Transverse colon (tissue), 4 donors: ENCODE results near the gene MCIDAS. TPM values are rescaled to one million over a fixed set of nuclear protein-coding genes. Genes with fewer than 3 reads are reported as not detected.

Experiments used
- DNase-seq: peaks from one replicate; pipeline ENCODE4 v3.0.0-alpha.2; 2019
- H3K27ac ChIP-seq, 4 donors: fragments of 200-600 bp; sonication (generic); 2 replicates each; pipeline ENCODE4 v1.5.1; 2016 to 2018; ENCODE audit warnings: inconsistent platforms in 4 of 4
- H3K27me3 ChIP-seq: fragments of 200-600 bp; sonication (generic); 2 replicates; pipeline ENCODE4 v1.5.1; 2017; ENCODE audit warnings: inconsistent platforms
- H3K36me3 ChIP-seq, 4 donors: fragments of 200-600 bp; sonication (generic); 2 replicates each; pipeline ENCODE4 v1.5.1; 2017 to 2019; ENCODE audit warnings: inconsistent platforms in 4 of 4
- H3K4me1 ChIP-seq, 4 donors: fragments of 200-600 bp; sonication (generic); 2 replicates each; pipeline ENCODE4 v1.5.1; 2017 to 2020; ENCODE audit warnings: inconsistent platforms in 4 of 4
- H3K4me3 ChIP-seq, 4 donors: fragments of 200-600 bp; sonication (generic); 1 replicate in 1 of 4; 2 replicates in 3 of 4; pipeline versions ENCODE4 v1.5.1 to v1.6.1; 2017 to 2019; ENCODE audit warnings: inconsistent platforms in 4 of 4
- H3K9me3 ChIP-seq, 2 donors: fragments of 200-600 bp; sonication (generic); 2 replicates each; pipeline ENCODE4 v1.5.1; 2017 to 2019; ENCODE audit warnings: inconsistent platforms in 2 of 2
- EP300 ChIP-seq: sonication (generic); formaldehyde crosslinking; IDR thresholded peaks from one replicate; pipeline ENCODE4 v1.6.1; 2017; ENCODE audit warnings: antibody characterized with exemption, low read depth
- POLR2A ChIP-seq: fragments of 450-650 bp; IDR thresholded peaks from one replicate; pipeline ENCODE4 v1.6.1; 2016; ENCODE audit warnings: antibody characterized with exemption, mild to moderate bottlenecking, moderate library complexity
- POLR2AphosphoS5 ChIP-seq, 3 donors: sonication (generic); formaldehyde crosslinking; IDR thresholded peaks; one replicate each; pipeline ENCODE4 v1.6.1; 2016; ENCODE audit warnings: antibody characterized with exemption in 3 of 3
- WGBS, 2 donors: methylation state at CpG; one replicate each; pipeline ENCODE4 v1.1.5; 2018; ENCODE audit warnings: low coverage in 1 of 2; 5-methylcytosine and 5-hydroxymethylcytosine counted together
- in situ Hi-C, 4 donors: fragments of 200-750 bp; cut with MboI; loops; one replicate each; pipeline versions ENCODE4 v1.15.0 to v1.15.1; 2017; ENCODE audit warnings: low sequenced_read_pairs in 3 of 4, low pct_ligation_motif_present in 1 of 4, low pct_unique_long_range_greater_than_20kb in 1 of 4
- intact Hi-C: fragments of 100-400 bp; cut with DNase I; formaldehyde crosslinking; loops from one replicate; pipeline ENCODE4 v1.15.1; 2023; ENCODE audit warnings: low total_unique reads
- total RNA-seq, 4 donors: library from RNA; depleted of rRNA; stranded (reverse); fragments of >200 nt; gene quantifications; one replicate each; pipeline ENCODE4 v1.1.0, GENCODE V29; 2016
- TF ChIP-seq, protein P1 (sequence below), 5 experiments: fragments of 200-600 bp in 3 of 5; fragments of 450-650 bp in 2 of 5; sonication (generic) in 3 of 5; IDR thresholded peaks; 1 replicate in 2 of 5; 2 replicates in 3 of 5; pipeline ENCODE4 v1.5.1; 2016 to 2017; ENCODE audit warnings: antibody characterized with exemption in 5 of 5, inconsistent platforms in 3 of 5, mild to moderate bottlenecking in 2 of 5, moderate library complexity in 1 of 5

Gene MCIDAS
- total RNA-seq, result under 1 TPM in 1 of 4 donors, not detected in 3; 0.95 TPM

DNA sequence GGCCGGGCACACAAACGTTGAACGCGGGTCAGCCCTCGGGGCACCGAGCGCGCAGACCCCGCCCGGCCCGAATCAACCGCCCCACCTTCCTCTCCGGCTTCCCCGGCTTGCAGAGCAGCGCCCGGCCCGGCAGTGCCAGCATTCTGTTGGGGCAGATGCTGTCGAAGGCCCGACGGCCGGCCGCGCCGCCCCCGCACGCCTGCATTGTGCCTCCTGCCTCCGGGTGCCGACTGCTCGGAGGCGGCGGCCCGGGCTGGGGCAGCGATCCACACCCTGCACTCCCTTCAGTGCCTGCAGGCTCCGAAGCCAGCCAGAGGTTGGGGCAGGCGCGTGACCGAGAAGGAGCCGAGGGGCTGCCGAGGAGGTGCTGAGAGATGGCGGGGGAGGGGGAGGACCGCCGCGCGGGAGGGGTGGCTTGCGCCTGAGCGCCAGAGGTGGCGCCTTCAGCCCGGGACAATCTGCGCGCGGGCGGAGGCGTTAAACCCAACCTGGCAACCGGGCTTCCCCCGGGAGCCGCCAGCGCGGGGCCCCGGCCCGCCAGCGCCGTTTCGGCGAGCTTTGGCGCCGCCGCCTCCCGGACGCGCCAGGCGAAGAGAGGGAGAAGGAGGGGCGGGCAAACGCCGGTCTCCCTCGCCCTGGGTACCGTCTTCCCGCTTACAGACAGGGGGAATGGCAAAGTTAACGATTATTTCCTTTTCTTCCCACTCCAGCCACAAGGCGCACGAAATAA lies at the start of gene MCIDAS:
Gene MCIDAS (minus strand): TSS at position 382 of the 730 bp plus-strand sequence. CDS start 177 bp downstream, at position 205.
- peak within 1 kb of the TSS; percentile 12 to 50 (median 30) for H3K4me3 ChIP-seq
- peak; percentile 72 for DNase-seq
- peaks cover 100% of the 10 kb centered on the region for H3K27me3 ChIP-seq
- intact Hi-C loops, result loop anchor here (10.0 kb wide), 1 partner anchor 52 kb away; the partner anchor contains the start of gene CDC20B
- peaks cover 17 to 37% (median 33%) of the 10 kb centered on the region in 4 donors for H3K4me1 ChIP-seq
- H3K9me3 ChIP-seq, result no peaks in the 10 kb centered on the region
- H3K36me3 ChIP-seq, result no peaks in the 10 kb centered on the region
- no peak for TF ChIP-seq POLR2A
- TF ChIP-seq, protein P1, sequence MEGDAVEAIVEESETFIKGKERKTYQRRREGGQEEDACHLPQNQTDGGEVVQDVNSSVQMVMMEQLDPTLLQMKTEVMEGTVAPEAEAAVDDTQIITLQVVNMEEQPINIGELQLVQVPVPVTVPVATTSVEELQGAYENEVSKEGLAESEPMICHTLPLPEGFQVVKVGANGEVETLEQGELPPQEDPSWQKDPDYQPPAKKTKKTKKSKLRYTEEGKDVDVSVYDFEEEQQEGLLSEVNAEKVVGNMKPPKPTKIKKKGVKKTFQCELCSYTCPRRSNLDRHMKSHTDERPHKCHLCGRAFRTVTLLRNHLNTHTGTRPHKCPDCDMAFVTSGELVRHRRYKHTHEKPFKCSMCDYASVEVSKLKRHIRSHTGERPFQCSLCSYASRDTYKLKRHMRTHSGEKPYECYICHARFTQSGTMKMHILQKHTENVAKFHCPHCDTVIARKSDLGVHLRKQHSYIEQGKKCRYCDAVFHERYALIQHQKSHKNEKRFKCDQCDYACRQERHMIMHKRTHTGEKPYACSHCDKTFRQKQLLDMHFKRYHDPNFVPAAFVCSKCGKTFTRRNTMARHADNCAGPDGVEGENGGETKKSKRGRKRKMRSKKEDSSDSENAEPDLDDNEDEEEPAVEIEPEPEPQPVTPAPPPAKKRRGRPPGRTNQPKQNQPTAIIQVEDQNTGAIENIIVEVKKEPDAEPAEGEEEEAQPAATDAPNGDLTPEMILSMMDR (IDR thresholded peaks at IDR 0.05), result peak in 3 of 5 experiments; percentile 21 to 28 (median 25)
- in situ Hi-C loops, result loop anchor here in 1 of 4 donors (10.0 kb wide), 1 partner anchor 52 kb away; the partner anchor contains the start of gene CDC20B
- H3K27ac ChIP-seq, result peak within 1 kb of the TSS in 1 of 4 donors; percentile 48
- WGBS, 2 donors, result 1% methylated on average over 80 of the region's 80 CpGs; no CpG with 5 or more reads in 1 of the 2 donors

DNA sequence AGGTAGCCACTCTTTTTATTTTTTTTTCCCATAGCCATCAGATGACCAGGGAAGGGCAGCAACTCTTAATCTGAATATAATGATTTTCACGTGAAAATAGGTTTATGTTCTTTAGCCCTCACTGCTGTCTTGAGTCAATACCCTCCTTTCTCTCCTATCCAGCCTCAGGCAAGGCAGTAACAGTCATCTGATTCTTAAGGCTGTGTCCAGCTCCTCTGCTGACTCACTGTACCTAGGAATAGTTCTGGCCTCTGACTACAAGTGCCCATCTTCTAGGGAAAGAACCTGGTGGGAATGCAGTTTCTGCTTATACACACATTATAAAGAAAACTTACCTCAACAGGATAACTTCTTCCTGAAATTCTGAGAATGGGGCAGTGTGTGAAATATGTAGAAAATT lies 49.7 kb upstream of the MCIDAS start:
- in situ Hi-C loops, result no loop called here
- H3K36me3 ChIP-seq, result peaks cover 0 to 74% (median 26%) of the 10 kb centered on the region in 4 donors

DNA sequence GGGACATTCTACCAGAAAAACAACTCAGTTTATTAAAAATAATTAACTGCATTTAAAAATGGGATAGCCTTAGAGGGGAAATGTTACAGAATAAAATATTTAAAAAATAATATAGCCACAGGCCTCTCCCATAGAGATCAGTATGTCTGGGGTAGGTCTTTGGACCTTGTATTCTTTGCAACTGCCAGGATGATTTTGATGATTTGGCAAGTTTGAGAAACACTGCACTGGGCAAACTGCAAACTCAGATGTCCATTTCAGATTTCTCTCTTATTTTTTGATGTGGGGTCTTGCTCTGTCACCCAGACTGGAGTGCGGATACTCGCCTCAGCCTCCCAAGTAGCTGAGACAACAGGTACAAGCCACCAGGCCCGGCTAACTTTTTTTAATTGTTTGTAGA lies 31.2 kb upstream of the MCIDAS start:
- DNase-seq, result no peak
- no peak overlapping the region for H3K4me3 ChIP-seq
- H3K4me1 ChIP-seq, result no peaks in the 10 kb centered on the region
- peaks cover 0 to 53% (median 24%) of the 10 kb centered on the region in 4 donors for H3K36me3 ChIP-seq
- in situ Hi-C loops, result no loop called here
- H3K27me3 ChIP-seq, result no peaks in the 10 kb centered on the region
- H3K9me3 ChIP-seq, result no peaks in the 10 kb centered on the region
- TF ChIP-seq, protein P1 (IDR thresholded peaks at IDR 0.05), result no peak
- no peak for TF ChIP-seq POLR2A
- no peak for TF ChIP-seq POLR2AphosphoS5 (IDR thresholded peaks at IDR 0.05)
- TF ChIP-seq EP300, result no peak
- intact Hi-C loops, result no loop called here
- H3K27ac ChIP-seq, result no peak overlapping the region
- WGBS, 2 donors, result 94% methylated on average over 3 of the region's 3 CpGs; no CpG with 5 or more reads in 1 of the 2 donors

More for the DNA sequence above, 49.7 kb upstream of the MCIDAS start:
- Histone ChIP-seq H3K4me3 (no peak overlapping the region), H3K4me1 (no peaks in the 10 kb centered on the region), H3K9me3 (no peaks in the 10 kb centered on the region), H3K27ac (no peak overlapping the region), H3K27me3 (no peaks in the 10 kb centered on the region)
- TF ChIP-seq, protein P1 (IDR thresholded peaks at IDR 0.05), result no peak
- no peak for TF ChIP-seq POLR2A
- no peak for TF ChIP-seq EP300
- TF ChIP-seq POLR2AphosphoS5 (IDR thresholded peaks at IDR 0.05), result no peak
- WGBS, 2 donors, result 82 to 83% methylated on average over 1 of the region's 1 CpG
- no peak for DNase-seq
- intact Hi-C loops, result no loop called here

DNA sequence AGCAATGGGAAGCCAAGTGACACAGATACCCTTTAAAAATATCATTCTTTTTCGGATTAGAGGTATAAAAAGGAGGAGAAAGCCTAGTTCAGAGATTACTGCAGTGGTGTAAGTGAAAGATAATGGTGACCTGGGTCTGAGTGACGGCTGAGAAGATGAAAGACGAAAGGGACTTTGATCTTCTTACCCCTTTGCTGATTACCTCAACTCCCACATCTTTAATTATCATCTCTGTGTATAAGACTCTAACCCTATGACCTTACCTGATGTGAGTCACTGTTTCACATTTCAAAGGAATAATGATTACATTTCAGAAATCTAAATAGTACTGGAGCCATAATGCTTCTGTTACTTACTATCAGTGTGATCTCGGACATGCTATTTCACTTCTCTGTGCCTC lies 27.7 kb upstream of the MCIDAS start:
- 91% methylated on average over 4 of the region's 4 CpGs for WGBS, 2 donors
- no peak for DNase-seq
- Histone ChIP-seq H3K4me1 (no peaks in the 10 kb centered on the region), H3K27me3 (no peaks in the 10 kb centered on the region), H3K36me3 (peaks cover 0 to 33% (median 16%) of the 10 kb centered on the region in 4 donors), H3K27ac (no peak overlapping the region), H3K9me3 (no peaks in the 10 kb centered on the region), H3K4me3 (no peak overlapping the region)
- TF ChIP-seq EP300 (no peak), POLR2A (no peak), POLR2AphosphoS5 (IDR thresholded peaks at IDR 0.05) (no peak)
- TF ChIP-seq, protein P1 (IDR thresholded peaks at IDR 0.05), result no peak
- in situ Hi-C loops, result no loop called here
- intact Hi-C loops, result no loop called here
